MM.1S (cell line): Measurements from ENCODE around the gene SPTBN2.

Experiments used
- DNase-seq: peaks from one replicate; pipeline ENCODE4 v3.0.0-alpha.2; 2015
- H2AFZ ChIP-seq: fragments of 300-600 bp; sonication (generic); 2 replicates; pipeline ENCODE4 v1.6.0; 2016; ENCODE audit warnings: antibody characterized with exemption, low read length
- H3F3A ChIP-seq: fragments of 300-600 bp; sonication (generic); 2 replicates; pipeline ENCODE4 v1.6.1; 2016; ENCODE audit warnings: mild to moderate bottlenecking, antibody characterized with exemption, low read length, moderate library complexity, mixed read lengths; ENCODE audit not compliant: insufficient read depth
- H3K27ac ChIP-seq: fragments of 300-600 bp; sonication (generic); 2 replicates; pipeline ENCODE4 v1.5.1; 2016; ENCODE audit warnings: mild to moderate bottlenecking, low read length
- H3K27me3 ChIP-seq: fragments of 300-600 bp; sonication (generic); replicated peaks from 2 replicates; pipeline ENCODE4 v1.6.0; 2016; ENCODE audit warnings: low read length; ENCODE audit not compliant: insufficient read depth
- H3K36me3 ChIP-seq: fragments of 300-600 bp; sonication (generic); replicated peaks from 2 replicates; pipeline ENCODE4 v1.6.1; 2016; ENCODE audit warnings: mild to moderate bottlenecking, low read length, mixed read lengths; ENCODE audit not compliant: insufficient read depth
- H3K4me1 ChIP-seq: fragments of 300-600 bp; sonication (generic); 2 replicates; pipeline ENCODE4 v1.6.1; 2016; ENCODE audit warnings: low read length, mixed read lengths
- H3K4me2 ChIP-seq: fragments of 300-600 bp; sonication (generic); 2 replicates; pipeline ENCODE4 v1.6.0; 2016; ENCODE audit warnings: low read depth, low read length
- H3K4me3 ChIP-seq: fragments of 300-600 bp; sonication (generic); 2 replicates; pipeline ENCODE4 v1.5.1; 2016; ENCODE audit warnings: low read length, mixed read lengths
- H3K79me2 ChIP-seq: fragments of 300-600 bp; sonication (generic); 2 replicates; pipeline ENCODE4 v1.6.1; 2016; ENCODE audit warnings: mixed run types, low read length, mixed read lengths
- H3K9ac ChIP-seq: fragments of 300-600 bp; sonication (generic); 2 replicates; pipeline ENCODE4 v1.6.1; 2016; ENCODE audit warnings: low read length, mixed read lengths
- H3K9me2 ChIP-seq: fragments of 300-600 bp; sonication (generic); replicated peaks from 2 replicates; pipeline ENCODE4 v1.6.1; 2016; ENCODE audit warnings: mild to moderate bottlenecking, low read length, mixed read lengths; ENCODE audit not compliant: insufficient read depth
- H3K9me3 ChIP-seq: fragments of 300-600 bp; sonication (generic); replicated peaks from 2 replicates; pipeline ENCODE4 v1.6.1; 2016; ENCODE audit warnings: mild to moderate bottlenecking, low read length, mixed read lengths; ENCODE audit not compliant: insufficient read depth
- H4K20me1 ChIP-seq: fragments of 300-600 bp; sonication (generic); 2 replicates; pipeline ENCODE4 v1.6.1; 2016; ENCODE audit warnings: mild to moderate bottlenecking, low read length, moderate library complexity, mixed read lengths; ENCODE audit not compliant: insufficient read depth
- EZH2 ChIP-seq: fragments of 300-600 bp; sonication (generic); optimal IDR thresholded peaks from 2 replicates; pipeline ENCODE3; 2017; ENCODE audit warnings: low read depth, mild to moderate bottlenecking, antibody characterized with exemption, low read length, mixed read lengths
- EZH2phosphoT487 ChIP-seq: fragments of 300-600 bp; sonication (generic); IDR thresholded peaks from 2 replicates; pipeline ENCODE4 v1.6.1; 2018; ENCODE audit warnings: antibody characterized with exemption, low read length
- TF ChIP-seq, protein P1 (sequence below): fragments of 300-600 bp; sonication (generic); IDR thresholded peaks from 2 replicates; pipeline ENCODE4 v1.5.1; 2016; ENCODE audit warnings: antibody characterized with exemption, low read length, mixed read lengths

SPTBN2 gene

DNA sequence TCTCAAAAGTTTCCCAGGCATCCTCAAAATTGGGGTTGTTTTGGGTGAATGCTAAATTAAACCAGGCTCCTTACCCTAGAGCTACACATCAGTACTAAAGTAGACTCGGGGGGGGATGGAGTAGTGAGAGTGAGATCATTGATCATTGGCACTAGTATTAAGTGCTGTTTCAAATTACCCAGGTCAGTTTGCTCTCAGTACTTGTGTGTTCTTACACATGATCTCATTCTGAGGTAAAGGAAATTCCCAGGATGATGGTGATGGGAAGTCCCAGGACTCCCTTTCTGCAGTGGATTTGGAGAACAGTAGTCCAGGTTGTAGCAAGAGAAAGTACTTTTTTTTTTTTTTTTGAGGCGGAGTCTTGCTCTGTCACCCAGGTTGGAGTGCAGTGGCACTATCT lies 78.0 kb downstream of the SPTBN2 start:
- peaks cover 4% of the 10 kb centered on the region; the same call in 1 of the 2 replicates for H3K36me3 ChIP-seq

DNA sequence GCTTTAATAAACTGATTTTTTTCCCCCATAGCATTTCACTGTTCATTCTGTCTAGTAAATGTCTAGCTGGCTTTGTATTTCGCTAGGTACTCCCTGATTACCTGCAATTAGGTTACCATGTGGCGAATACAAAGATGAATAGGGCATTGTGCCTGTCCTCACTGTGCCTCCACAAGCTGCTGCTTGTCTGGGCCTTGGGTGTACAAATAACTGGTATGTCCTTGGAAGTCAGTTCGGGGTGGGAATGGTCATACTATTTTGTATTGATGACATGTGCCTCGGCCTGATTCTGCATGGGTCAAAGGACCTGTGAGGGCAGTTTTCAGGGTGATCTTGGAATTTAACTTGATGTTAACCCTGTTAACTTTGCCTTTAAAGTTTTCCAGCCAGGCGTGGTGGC lies 79.1 kb downstream of the SPTBN2 start:
- H4K20me1 ChIP-seq: peaks cover 15% of the 10 kb centered on the region
- no peak overlapping the region for H3K4me2 ChIP-seq
- no peaks in the 10 kb centered on the region for H3K27me3 ChIP-seq
- H3K27ac ChIP-seq: no peak overlapping the region
- no peak overlapping the region for H3K4me3 ChIP-seq
- no peak overlapping the region for H2AFZ ChIP-seq
- no peaks in the 10 kb centered on the region for H3K9me3 ChIP-seq
- DNase-seq: no peak
- TF ChIP-seq, protein P1, sequence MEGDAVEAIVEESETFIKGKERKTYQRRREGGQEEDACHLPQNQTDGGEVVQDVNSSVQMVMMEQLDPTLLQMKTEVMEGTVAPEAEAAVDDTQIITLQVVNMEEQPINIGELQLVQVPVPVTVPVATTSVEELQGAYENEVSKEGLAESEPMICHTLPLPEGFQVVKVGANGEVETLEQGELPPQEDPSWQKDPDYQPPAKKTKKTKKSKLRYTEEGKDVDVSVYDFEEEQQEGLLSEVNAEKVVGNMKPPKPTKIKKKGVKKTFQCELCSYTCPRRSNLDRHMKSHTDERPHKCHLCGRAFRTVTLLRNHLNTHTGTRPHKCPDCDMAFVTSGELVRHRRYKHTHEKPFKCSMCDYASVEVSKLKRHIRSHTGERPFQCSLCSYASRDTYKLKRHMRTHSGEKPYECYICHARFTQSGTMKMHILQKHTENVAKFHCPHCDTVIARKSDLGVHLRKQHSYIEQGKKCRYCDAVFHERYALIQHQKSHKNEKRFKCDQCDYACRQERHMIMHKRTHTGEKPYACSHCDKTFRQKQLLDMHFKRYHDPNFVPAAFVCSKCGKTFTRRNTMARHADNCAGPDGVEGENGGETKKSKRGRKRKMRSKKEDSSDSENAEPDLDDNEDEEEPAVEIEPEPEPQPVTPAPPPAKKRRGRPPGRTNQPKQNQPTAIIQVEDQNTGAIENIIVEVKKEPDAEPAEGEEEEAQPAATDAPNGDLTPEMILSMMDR: no peak
- no peak for TF ChIP-seq EZH2
- H3K36me3 ChIP-seq: peaks cover 9% of the 10 kb centered on the region; the same call in 1 of the 2 replicates
- peaks cover 3% of the 10 kb centered on the region; the same call in 1 of the 2 replicates for H3F3A ChIP-seq
- no peaks in the 10 kb centered on the region for H3K9me2 ChIP-seq
- peaks cover 89% of the 10 kb centered on the region for H3K79me2 ChIP-seq
- no peaks in the 10 kb centered on the region for H3K4me1 ChIP-seq
- H3K9ac ChIP-seq: no peak overlapping the region

More for the DNA sequence above, 78.0 kb downstream of the SPTBN2 start:
- Histone ChIP-seq H3K4me3 (no peak overlapping the region), H3K4me2 (no peak overlapping the region), H3K4me1 (no peaks in the 10 kb centered on the region), H4K20me1 (0 out of 2 replicates have a peak, but pooled peaks cover 4% of the 10 kb centered on the region), H3K79me2 (peaks cover 86% of the 10 kb centered on the region), H3K9ac (no peak overlapping the region), H3F3A (peaks cover 3% of the 10 kb centered on the region; the same call in 1 of the 2 replicates), H3K27me3 (no peaks in the 10 kb centered on the region), H2AFZ (no peak overlapping the region), H3K9me3 (no peaks in the 10 kb centered on the region), H3K27ac (no peak overlapping the region), H3K9me2 (no peaks in the 10 kb centered on the region)
- TF ChIP-seq EZH2 (no peak), EZH2phosphoT487 (no peak)
- TF ChIP-seq, protein P1: no peak
- DNase-seq: no peak

DNA sequence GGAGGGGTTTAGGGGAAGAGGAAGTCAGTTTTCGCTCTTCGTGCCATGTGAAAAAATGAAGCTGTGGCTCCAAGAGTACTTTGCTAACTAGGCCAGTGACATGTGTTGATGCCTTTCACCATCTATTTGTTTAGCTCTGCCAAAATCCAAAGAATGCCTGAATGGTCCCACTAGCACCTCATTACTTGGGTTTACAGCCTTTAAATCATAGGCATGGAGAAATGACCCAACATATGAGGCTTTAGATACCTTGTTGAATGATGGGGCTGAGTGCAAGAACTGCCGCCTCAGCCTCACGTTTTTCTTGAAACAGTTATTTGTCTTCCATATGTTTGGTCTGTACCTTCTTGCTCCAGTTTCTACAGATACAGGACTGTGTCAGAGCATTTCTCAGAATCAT lies 82.2 kb downstream of the SPTBN2 start:
- Histone ChIP-seq H3K9me3 (no peaks in the 10 kb centered on the region), H3K36me3 (peaks cover 29% of the 10 kb centered on the region), H3K4me2 (no peak overlapping the region), H3K27ac (no peak overlapping the region), H3K4me3 (no peak overlapping the region), H2AFZ (no peak overlapping the region), H3F3A (no peaks in the 10 kb centered on the region), H4K20me1 (peaks cover 40% of the 10 kb centered on the region), H3K9me2 (no peaks in the 10 kb centered on the region), H3K9ac (no peak overlapping the region), H3K4me1 (no peaks in the 10 kb centered on the region), H3K27me3 (no peaks in the 10 kb centered on the region), H3K79me2 (peaks cover 97% of the 10 kb centered on the region)
- no peak for TF ChIP-seq EZH2
- no peak for TF ChIP-seq EZH2phosphoT487
- TF ChIP-seq, protein P1: no peak
- DNase-seq: no peak
